ENCODE results near the gene AHNAK2.

The AHNAK2 gene

DNA sequence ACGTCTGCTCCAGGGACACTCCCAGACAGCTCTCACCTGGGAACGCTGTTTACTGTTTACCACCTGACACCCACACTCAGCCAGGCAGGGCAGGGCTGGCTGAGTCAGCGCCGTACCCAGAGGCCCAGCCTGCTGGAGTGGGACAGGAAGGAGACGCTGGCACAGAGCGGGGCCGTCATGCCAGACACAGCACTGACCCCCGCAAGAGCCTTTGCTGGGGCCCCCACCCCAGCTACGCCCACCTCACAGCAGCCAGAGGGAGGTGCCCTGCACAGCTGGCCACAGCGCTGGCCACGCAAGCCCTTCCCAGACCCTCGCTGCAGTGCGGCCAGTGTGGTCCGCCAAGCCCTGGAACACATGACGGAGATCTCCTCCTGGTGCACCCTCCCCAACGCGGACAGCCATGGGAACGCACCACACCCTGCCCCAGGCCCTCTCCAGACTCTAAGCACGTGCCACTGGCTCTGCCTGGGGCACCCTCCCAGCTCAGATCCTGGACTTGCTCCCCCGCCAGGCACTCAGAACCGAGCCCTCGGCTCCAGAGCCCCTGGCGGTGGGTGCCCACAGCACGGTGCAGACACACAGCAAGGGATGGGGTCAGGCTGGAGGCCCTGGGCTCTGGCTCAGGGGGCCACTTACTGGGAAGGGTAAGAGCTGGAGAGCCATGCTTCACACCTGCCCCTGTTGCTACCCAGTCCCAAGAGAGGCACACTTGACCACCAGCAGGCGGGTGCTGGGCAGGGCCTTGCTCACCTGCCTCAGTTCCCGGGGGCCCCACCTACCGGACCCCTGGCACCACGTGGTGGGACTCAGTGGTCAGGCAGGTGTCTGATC, 5.7 kb downstream of the AHNAK2 start:
- peak; percentile 75 for DNase-seq (ENCODE audit: low spot score)

DNA sequence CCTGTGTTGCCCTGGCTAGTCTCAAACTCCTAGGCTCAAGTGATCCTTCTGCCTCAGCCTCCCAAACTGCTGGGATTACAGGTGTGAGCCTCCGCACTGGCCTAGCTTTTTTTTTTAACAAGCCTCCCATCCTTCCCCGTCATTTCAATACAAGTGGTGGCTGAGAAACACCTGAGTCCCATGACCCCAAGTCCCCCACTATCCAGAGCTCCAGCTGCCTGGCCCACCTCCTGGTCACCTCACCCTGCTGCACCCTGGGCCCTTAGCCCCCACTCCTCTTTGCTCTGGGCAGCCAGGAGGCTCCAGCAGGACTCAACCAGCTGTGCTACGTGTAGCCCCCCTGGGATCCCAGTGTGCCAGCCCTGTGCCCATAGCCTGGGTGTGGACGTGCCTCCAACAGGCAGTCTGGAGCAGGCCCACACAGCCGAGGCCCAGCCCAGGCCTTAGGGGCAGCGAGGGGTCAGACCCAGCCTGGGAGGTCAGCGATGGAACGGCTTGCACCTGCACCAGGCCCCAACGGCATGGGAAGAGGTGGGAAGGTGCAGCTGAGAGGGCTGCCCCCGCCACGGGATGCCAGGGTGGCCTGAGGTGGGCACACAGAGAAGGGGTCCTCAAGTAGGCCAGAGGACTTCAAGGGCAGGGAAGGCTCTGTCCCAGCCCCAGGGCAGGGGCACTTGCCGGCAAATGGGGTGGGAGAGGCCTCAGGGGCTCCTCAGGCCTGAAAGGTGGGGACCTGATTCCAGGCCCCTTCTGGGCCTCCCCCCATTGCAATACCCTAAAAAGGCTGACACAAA, 6.5 kb downstream of the AHNAK2 start:
- DNase-seq (ENCODE audit: low spot score) = no peak

DNA sequence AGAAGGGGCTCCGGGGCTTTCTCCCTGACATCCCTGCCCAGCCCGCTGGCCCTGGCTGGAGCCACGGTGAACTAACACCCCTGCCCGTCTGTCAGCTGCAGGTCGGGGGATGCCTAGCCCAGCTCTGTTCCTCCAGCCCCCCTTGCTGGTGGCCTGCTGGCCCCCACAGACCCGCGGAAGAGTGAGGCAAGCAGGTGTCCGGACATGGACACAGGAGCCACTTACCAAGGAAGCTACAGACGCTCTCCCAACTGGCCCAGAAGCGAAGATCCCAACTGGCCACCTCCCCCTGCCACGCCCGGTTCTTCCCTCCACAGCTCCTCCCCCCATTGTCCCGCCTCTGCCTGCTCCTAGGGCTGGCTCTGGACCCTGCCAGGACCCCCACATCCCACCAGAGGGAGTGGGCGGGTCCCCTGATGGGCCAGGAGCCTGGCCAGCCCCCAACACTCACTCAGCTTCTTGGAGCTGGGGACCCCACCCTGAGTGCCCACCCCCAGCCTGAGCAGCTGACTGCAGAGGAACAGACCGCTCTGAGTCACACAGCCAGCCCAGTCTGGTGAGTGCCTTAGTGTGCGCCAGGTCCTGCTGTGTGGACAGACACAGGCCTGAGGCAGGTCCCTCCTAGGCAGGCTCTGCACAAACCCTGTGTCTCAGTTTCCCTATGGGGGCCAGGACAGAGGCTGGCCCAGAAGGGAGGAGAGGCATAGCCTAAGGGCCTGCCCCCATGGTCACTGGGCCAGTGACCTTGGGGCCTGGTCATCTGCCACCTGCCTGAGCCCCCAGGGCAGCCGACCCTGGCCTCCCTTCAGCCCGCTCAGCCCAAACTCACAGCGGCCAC, 7.7 kb downstream of the AHNAK2 start:
- peak; percentile 93 for DNase-seq (ENCODE audit: low spot score)

DNA sequence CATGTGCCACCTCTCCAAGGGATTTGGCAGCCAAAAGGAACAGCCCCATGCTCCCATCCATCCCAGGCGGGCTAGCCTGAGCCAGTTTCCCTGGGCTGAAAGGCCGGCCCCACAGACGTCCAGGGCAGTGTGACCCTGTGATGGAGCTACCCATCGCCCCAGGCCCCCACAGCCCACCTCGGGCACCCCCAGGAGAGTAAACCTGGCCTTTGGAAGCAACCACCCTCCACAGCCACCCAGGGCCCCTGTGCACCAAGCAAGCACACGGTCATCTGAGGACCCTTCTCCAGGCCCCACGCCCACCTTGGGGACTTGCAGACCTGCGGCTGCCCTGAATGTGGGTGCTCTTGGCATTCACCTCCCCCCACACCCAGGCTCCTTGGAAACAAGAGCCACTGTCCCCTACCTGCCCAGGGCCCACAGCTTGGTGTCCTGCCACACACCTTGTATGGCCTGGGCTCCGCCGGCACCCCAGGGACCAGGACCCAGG, 8.4 kb downstream of the AHNAK2 start:
- DNase-seq (ENCODE audit: low spot score) = no peak

DNA sequence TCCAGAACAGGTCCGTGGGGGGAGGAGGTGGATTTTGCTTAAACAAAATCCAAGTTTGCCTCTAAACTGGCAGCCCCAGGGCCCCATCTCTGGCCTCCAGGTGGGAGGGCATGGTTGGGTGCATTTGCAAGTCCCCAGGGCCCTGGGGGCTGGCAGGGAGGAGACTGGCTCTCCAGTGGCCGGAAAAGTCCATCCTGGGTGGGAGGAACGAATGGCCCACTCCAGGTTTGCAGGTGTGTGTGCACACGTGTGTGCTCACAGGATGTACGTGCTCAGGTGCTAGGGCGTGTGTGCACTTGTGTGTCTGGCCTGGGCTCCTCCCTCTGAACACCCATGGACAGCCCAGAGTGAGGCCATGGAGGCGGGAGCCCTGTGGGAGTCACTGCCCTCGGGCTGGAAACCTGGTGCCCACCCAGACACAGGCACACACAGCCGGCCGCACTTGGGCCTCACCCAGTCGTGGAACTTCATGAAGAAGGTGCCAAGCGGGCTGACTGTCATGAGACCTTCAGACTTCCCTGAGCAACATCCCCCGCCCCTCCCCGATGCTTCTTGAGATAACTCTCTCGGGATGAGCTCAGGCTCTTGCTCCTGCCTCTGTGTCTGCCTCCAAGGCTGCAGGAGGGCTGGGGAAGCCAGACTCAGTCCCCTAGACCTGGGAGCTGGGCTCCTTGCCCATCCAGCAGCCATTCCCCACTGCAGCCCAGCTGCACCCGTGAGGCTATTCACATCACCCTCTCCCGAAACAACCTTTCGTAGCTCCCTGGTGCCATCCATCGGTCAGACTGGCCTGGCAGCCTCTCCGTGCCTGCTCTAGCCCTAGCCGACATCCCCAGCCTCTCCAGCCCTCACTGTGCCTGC, 9.4 kb downstream of the AHNAK2 start:
- DNase-seq (ENCODE audit: low spot score) = peak; percentile 72

DNA sequence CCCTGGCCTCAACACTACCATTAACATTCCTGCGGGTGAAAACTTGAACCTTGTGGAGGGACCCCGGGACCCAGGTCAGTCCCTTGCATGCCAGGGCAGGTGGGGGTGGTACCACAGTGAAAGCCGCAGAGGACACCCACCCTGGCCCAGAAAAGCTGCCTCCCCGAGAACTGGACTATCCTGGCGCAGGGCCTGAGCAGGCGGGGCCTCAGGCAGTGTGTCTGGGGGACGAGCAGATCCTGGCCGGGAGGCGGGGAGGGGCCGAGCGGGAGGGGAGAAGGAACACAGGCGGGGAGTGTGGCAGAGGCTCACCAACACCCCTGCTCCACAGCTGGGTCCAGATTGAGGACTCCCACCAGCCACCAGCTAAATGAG, 10.0 kb downstream of the AHNAK2 start:
- peak; percentile 88 for DNase-seq (ENCODE audit: low spot score)

DNA sequence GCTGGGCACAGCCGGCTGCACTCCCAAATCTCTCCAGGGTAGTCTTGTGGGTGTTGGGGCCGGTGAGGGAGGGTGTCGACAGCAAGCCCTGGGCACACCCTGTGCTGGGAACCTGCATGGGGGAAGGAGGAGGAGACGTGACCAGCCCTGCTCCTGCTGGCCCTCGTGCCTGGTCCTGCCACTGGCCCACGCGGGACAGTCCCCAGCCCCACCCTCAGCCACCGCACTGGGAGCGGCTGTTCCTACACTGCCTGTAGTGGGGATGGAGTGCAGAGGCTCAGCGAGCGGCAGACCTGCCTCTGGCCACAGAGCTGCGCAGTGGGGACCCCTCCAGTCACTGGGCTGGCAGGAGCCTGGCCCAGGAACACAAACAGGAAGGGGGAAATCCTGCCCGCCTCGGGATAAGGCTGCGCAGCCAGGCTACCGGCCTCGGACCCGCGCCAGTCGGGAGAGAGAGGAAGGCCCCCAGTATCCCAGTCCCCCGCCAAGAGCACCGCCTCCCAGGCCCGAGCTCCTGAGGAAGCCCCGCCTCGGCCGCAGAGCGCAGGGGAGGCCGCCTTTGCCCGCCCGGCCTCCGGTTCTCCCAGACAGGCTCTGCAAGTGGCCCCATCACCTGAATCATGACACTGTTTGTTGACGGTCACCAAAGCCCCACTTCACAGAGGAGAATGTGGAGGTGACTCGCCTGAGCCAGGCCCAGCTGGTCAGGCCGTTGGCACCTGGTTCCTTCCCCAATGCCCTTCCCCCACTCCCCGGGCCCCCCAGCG, 10.6 kb downstream of the AHNAK2 start:
- peak; percentile 70 for DNase-seq (ENCODE audit: low spot score)

DNA sequence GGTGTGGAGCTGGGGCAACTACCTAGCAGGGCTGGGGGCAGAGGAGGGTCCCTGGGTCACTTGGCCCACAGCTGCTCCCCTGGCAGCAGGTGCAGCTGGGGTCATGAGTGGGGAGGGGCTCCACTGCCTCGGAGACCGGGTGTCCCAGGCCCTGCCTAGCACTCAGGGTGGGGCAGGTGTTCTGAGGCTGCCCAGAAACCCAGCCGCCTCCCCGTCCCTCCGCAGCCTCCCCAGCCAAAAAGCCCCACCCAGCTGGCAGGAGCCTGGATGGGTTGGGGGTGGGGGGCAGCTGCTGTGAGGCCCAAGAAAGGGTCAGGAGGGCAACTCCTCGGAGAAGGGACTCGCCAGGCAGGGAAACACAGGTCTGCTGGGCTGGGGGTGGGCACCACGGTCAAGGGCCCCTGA, 11.2 kb downstream of the AHNAK2 start:
- no peak for DNase-seq (ENCODE audit: low spot score)

DNA sequence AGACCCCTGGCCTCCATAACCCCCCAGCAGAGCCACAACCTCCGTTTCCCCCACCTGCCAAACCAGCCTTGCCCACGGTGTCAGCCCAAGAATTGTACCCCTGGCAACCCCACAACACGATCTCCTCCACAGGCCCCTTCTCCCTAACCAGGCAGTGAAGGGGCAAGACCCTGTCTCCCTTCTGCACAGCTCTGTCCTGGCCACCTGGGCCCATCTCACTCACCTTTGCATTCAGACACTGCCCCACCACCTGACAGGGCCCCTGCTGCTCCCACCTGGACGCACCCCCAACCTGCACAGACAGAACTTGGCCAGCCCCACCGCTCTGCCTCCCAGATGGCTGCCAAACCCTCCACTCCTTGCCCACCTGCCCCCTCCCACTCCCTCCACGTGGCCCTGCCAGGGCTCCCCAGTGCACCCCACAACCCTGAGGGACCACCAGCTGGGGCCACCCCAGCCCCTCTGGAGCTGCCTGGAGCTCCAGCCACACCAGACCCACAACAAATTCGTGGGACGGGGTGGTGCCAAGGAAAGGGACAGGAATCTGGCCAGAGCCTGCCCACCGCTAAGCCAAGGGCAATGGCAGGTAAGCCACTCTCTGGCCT, 11.8 kb downstream of the AHNAK2 start:
- no peak for DNase-seq (ENCODE audit: low spot score)

DNA sequence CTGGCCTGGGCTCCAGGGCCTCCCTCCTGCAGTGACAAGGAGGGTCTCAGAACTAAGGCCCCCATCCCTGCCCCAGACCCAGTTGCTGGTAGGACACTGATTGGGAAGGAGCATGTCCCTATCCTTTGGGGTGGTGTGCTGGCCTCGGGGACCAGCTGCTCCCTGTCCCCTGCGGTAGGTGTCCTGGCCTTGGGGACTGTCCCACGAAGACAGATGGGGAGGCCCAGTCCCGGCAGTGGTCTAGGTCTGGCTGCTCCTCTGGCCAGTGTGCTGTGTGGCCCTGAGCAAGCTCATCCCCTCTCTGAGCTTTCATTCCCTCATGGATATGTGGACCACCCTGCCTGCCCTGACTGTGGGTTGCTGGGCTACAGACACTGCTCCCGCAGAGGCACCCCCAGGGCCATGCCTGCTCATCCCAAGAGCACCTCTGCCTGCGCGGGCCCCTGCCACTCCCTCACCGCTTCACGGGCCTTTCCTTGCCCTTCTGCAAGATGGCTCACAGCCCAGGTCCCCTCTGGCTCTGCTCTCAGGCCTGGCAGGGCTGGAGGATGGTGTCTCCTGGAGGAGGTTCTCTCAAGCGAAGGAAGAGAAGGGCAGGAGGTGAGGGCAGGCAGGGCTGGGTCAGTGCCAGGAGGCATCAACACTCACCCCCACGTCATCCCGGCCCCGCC, 12.5 kb downstream of the AHNAK2 start:
- DNase-seq (ENCODE audit: low spot score) = no peak

DNA sequence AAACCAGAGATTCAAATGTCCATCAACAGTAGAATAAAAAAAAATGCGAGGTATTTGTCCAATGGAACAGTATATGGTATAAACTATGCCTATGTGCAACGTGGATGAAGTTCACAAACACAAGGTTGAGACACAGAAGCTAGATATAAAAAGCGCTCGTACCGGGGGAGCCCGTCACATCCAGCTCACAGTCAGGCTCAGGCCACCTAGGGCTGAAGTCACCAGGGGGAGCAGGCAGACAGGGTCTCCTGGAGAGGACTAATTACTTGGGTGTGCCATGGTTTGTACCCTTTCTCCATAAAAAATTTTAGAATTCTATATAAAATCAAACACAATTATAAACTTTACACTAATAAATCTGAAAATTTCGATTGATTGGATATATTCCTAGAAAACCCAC, 13.6 kb downstream of the AHNAK2 start:
- DNase-seq (ENCODE audit: low spot score) = no peak

DNA sequence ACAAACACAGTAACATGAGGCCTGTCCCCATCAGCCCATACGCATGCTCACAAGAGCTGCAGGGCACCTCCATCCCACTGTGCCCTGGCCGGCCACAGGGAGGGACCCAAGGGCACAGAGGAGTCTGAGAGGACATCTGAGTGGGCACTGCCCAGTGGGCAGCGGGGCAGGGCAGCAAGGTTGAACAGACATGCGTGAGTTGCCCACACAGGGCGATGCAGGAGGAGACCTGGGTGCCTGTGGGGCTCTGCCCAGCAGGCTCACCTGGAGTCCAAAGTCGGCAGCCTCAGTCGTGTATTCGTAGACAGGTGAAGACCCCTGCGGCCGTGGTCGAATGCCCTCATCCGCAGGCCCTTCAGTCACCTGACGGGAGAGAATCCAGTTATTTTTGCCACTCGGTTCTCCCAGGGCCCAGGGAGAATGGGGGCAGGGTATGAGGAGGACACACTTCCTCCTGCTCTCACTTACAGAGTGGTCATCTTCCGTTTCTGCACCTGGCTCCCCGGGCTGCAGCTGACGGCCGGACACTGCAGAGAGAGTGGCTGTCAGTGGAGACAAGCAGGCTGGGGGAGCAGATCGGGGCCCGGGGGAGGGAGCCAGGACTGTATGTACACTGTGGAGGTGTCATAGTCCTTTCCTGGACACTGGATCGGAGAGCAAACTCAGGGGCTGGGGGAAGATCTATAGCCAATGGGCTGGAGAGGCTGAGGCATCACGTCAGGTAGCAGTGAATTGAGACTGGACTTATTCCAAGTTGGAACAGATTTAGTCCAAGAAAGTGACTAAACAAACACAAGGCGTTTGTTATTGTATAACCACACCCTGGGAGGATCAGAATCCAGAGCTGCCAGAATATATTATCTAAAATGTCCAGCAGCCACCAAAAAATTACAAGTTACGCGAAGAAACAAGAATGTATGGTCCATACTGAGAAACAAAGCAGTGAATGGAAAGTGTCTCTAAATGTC, 20.7 kb downstream of the AHNAK2 start:
- no peak for DNase-seq (ENCODE audit: low spot score)

DNA sequence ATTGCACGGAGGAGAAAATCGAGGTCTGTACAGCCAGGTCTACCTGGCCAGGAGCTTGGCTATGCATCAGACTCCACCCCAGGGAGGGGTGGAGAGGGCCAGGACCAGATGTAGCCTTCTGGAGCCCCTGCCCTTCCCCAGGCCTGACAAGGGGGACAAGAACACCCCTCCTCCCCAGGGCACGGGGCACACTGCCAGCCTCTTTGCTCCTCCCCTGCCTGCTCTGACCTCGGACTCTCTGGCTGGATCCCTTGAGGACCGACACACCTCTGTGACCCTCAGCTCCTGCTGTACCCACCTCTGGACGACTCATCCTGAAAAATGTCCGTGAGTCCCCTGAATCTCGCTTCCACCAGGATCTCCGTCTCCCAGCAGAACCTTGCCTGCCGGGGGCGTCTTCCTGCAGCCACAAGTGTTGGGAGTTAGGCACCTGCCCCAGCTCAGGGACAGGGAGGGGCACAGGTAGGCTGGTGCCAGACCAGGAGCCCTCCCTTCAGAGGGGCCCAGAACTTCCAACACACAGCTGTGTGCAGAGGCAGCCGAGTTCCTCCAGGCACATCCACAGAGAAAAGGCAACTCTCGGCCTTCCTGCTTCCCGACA, 21.8 kb downstream of the AHNAK2 start:
- no peak for DNase-seq (ENCODE audit: low spot score)

DNA sequence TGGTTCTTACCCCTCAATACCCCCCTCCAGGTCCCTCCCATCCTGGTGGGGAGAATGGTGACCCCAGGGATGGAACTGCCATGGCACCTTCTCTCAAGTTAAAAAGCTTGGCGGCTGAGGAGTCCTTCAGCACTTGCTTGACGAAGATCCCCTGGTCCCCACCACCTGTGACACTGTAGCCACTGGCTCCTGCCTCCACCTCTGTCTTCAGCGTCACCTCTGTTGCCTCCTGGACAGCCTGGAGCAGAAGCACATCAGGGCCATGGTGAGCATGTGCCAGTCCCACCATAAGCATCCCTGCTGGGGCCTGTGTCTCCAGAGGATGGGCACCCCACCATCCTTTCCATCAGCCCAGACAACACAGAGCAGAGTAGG, 22.8 kb downstream of the AHNAK2 start:
- DNase-seq (ENCODE audit: low spot score) = no peak

DNA sequence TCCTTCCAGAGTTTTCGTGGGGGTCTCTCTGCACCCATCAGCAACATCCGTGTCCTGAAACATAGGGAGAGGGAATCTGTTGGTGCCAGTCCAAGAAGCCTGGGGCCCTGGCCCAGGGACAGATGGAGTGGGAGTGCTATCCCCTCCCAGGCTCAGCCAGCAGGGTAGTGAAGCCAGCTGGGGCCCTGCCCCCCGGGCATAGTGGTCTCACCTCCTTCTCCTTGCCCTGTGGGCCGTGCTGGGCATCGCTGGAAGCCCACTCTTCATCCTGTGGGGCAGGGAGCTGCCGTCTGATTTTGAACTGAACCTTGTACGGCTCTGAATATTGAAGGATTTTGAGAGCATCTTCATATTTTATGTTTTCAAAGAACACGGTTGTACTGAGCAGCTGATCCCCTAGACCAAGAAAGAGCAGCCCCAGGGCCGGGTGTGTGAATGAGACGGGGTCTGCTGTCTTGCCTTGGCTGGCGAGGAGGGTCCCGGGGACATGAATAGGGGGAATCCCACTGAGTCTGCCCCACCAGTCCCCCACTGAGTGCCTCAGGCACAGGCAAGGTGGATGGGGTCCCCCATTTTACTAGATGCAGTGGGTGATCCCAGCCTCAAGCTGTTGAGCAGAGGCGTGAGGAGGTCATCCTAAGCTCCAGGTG, 23.3 kb downstream of the AHNAK2 start:
- DNase-seq (ENCODE audit: low spot score) = no peak

DNA sequence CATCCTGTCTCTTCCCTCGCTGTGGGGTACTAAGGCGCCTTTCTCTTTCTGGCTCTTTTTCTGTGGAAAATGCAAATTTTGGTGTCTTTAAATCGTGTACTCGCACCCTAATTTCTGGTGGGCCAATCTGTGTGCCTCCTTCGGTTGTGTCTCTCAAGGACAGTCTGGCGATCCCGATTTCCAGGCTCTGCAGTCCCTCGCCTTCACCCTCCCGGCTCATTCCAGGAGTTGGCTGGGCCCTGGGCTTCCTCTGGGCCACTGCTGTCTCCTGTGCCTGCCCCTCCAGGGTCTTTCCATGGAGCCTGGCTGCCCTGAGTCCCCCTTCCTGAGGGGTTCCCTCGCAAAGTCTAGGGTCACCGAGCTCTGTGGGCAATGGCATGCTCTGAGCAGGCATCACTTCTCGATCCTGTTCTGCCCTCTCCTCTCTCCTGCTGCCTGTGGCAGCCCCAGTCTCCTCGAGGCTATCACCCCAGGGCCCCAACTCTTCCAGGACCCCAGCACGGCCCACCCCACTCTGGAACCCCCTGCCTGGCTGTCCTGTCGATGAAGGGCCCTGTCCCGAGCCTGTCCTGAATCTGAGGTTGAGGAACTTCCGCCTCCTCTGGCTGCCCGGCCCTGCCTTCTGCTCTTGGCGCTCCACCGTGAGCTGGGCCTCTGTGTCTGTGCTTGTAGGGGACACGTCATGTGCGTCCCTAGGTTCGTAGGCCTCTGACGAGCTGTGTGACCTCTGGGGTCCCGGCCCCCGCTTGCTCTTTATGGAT, 24.1 kb downstream of the AHNAK2 start:
- no peak for DNase-seq (ENCODE audit: low spot score)

DNA sequence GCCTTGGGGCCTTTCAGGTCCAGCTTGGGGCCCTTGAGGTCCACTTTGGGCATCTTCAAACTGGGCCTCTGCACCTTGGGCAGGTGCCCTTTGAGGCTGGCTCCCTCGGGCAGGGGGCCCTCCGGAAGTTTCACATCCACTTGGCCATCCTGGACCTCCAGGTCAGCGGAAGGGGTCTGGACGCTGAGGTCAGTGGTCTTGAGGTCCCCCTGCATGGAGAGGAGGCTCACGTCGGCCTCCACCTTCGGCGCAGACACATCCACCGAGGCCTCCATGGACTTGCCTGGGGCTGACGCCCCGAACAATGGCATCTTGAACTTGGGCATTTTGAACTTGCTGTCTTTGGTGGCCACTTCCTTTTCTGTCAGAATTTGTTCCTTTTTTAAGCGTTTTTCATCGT, 25.1 kb downstream of the AHNAK2 start:
- no peak for DNase-seq (ENCODE audit: low spot score)

Measured in GM03348 (cell line).